ENCODE measurements around the gene GPSM1. TPM values are rescaled to one million over a fixed set of nuclear protein-coding genes. Genes with fewer than 3 reads are reported as not detected.

GPSM1 gene
- polyA plus RNA-seq, 4 donors, result 1.1 to 40.9 (median 2.9) TPM

DNA sequence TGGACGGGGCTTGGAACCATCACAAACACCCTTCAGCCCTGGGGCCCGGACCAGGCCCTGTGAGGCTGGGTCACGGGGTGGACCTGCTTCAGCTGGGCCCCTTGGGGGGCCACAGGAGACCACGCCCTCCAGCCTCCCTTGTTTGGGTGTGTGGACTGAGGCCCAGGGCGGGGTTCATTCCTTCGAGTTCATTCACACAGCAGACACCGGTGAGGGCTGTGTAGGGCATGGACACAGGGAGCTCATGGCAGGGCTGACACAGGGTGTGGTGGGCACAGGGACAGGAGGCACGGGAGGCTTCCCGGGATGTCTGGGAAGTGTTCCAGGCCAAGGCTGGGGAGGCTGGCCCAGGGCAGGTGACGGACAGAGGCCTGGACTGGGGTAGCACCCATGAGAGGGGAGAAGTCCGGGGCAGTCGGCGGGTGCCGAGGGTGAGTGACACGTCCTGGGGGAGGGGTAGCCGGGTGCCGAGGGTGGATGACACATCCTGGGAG lies 27.3 kb downstream of the GPSM1 start:
- Histone ChIP-seq H3K4me1 (ENCODE audit: control insufficient read depth in 3 of 3, insufficient read depth in 2 of 3, low read depth in 1 of 3, low read length in 2 of 3) (peaks cover 0 to 35% (median 0%) of the 10 kb centered on the region in 3 donors), H3K27me3 (ENCODE audit: control insufficient read depth in 3 of 3, insufficient read depth in 3 of 3, low read length in 3 of 3) (no peaks in the 10 kb centered on the region), H3K36me3 (ENCODE audit: control insufficient read depth in 3 of 3, insufficient read depth in 2 of 3, low read depth in 1 of 3, low read length in 3 of 3) (peaks cover 0 to 62% (median 0%) of the 10 kb centered on the region in 3 donors), H3K27ac (ENCODE audit: low read depth in 1 of 3, low read length in 2 of 3) (peak overlapping the region in 1 of 3 donors; percentile 81), H3K9me3 (ENCODE audit: control insufficient read depth in 2 of 2, insufficient read depth in 1 of 2, low read depth in 1 of 2, low read length in 1 of 2) (no peaks in the 10 kb centered on the region), H3K4me3 (ENCODE audit: low read depth in 1 of 3, low read length in 3 of 3) (peak overlapping the region in 1 of 3 donors; percentile 60)
- DNase-seq, result peak in 1 of 2 donors; percentile 94
- FAIRE-seq, result no peak
- 16 to 50% (median 25%) methylated on average over 16 to 17 of the region's 17 CpGs for WGBS, 3 donors

DNA sequence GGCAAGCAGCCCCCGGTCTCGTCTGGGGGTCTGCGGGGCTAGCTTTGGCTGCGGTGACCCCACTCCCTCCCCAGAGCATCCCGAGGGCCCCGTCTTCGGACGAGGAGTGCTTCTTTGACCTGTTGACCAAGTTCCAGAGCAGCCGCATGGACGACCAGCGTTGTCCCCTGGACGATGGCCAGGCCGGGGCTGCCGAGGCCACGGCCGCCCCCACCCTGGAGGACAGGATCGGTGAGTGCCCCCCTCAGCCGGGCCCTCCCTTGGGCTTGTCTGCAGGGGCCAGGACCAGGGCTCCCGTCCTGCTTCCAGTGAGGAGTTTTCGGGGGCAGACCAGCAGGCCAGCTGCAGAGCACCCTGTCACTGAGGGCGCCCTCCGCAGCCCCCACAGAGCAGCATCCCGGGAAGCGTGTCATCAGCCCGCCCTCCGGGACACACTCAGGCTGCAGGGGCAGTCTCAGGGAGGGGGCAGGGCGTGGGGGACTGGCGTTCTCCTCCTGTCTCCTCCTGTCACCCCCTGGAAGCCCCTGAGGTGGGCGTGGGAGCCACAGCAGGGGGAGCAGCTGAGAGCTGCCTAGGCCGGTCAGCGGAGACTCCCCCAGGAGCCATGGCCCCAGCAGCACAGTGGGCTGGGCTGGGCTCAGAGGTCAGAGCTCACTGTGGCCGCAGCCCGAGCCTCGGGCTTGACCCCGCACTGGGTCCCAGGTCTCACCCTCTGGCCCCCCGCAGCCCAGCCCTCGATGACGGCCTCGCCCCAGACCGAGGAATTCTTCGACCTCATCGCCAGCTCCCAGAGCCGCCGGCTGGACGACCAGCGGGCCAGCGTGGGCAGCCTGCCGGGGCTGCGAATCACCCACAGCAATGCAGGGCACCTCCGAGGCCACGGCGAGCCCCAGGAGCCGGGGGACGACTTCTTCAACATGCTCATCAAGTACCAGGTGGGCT lies 28.5 kb downstream of the GPSM1 start:
- Histone ChIP-seq H3K27ac (ENCODE audit: low read depth in 1 of 3, low read length in 2 of 3) (no peak overlapping the region), H3K4me3 (ENCODE audit: low read depth in 1 of 3, low read length in 3 of 3) (peak overlapping the region in 1 of 3 donors; percentile 22), H3K36me3 (ENCODE audit: control insufficient read depth in 3 of 3, insufficient read depth in 2 of 3, low read depth in 1 of 3, low read length in 3 of 3) (peaks cover 0 to 68% (median 0%) of the 10 kb centered on the region in 3 donors), H3K4me1 (ENCODE audit: control insufficient read depth in 3 of 3, insufficient read depth in 2 of 3, low read depth in 1 of 3, low read length in 2 of 3) (peaks cover 0 to 36% (median 0%) of the 10 kb centered on the region in 3 donors), H3K9me3 (ENCODE audit: control insufficient read depth in 2 of 2, insufficient read depth in 1 of 2, low read depth in 1 of 2, low read length in 1 of 2) (no peaks in the 10 kb centered on the region), H3K27me3 (ENCODE audit: control insufficient read depth in 3 of 3, insufficient read depth in 3 of 3, low read length in 3 of 3) (no peaks in the 10 kb centered on the region)
- FAIRE-seq (no peak), DNase-seq (no peak)
- 65 to 84% (median 71%) methylated on average over 49 to 54 of the region's 54 CpGs for whole genome bisulfite sequencing, 3 donors

DNA sequence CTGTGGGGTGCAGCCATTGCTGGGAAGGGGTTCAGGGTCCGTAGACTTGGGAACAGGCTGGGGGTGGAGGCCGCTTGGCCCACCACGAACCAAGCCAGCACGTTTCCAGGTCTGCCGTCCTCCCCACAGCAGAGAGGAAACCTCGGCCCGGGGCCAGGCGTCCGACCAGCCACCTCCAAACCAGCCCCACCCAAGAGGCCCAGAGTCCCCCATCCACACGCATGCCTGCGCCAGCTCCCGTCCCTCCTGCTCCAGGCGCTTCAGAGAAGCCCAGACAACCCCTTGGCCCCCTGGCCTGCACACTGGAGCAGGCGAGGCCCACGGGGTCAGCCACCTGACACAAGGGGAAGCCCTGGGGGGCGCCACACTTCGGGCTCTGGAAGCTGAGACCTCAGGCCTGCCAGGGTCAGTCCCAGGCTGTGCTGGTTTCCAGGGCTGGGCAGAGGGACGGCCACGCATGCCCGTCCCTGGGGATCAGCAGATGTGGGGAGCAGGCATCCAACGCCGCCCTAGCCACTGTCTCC lies 29.9 kb downstream of the GPSM1 start:
- Histone ChIP-seq H3K27ac (ENCODE audit: low read depth in 1 of 3, low read length in 2 of 3) (no peak overlapping the region), H3K4me1 (ENCODE audit: control insufficient read depth in 3 of 3, insufficient read depth in 2 of 3, low read depth in 1 of 3, low read length in 2 of 3) (peaks cover 0 to 48% (median 0%) of the 10 kb centered on the region in 3 donors), H3K36me3 (ENCODE audit: control insufficient read depth in 3 of 3, insufficient read depth in 2 of 3, low read depth in 1 of 3, low read length in 3 of 3) (peaks cover 0 to 82% (median 0%) of the 10 kb centered on the region in 3 donors), H3K27me3 (ENCODE audit: control insufficient read depth in 3 of 3, insufficient read depth in 3 of 3, low read length in 3 of 3) (no peaks in the 10 kb centered on the region), H3K4me3 (ENCODE audit: low read depth in 1 of 3, low read length in 3 of 3) (no peak overlapping the region), H3K9me3 (ENCODE audit: control insufficient read depth in 2 of 2, insufficient read depth in 1 of 2, low read depth in 1 of 2, low read length in 1 of 2) (no peaks in the 10 kb centered on the region)
- FAIRE-seq (no peak), DNase-seq (no peak)
- 61 to 78% (median 67%) methylated on average over 19 to 22 of the region's 22 CpGs for WGBS, 3 donors

DNA sequence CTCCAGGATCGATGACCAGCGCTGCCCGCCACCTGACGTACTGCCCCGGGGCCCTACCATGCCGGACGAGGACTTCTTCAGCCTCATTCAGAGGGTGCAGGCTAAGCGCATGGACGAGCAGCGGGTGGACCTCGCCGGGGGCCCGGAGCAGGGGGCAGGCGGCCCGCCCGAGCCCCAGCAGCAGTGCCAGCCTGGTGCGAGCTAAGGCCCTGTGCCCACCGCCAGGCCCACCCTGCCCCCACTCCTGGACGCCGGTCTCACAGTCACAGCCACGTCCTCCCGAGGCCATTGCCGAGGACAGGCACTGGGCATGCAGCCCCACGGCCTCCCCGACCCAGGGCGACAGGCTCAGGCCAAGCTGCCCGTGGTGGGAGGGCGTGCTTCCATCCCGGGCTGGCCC lies 30.7 kb downstream of the GPSM1 start:
- H3K27ac ChIP-seq (ENCODE audit: low read depth in 1 of 3, low read length in 2 of 3), result no peak overlapping the region
- no peak for FAIRE-seq
- H3K27me3 ChIP-seq (ENCODE audit: control insufficient read depth in 3 of 3, insufficient read depth in 3 of 3, low read length in 3 of 3), result no peaks in the 10 kb centered on the region
- H3K36me3 ChIP-seq (ENCODE audit: control insufficient read depth in 3 of 3, insufficient read depth in 2 of 3, low read depth in 1 of 3, low read length in 3 of 3), result peaks cover 0 to 77% (median 0%) of the 10 kb centered on the region in 3 donors
- 89 to 93% (median 91%) methylated on average over 26 to 29 of the region's 29 CpGs for WGBS, 3 donors
- H3K4me1 ChIP-seq (ENCODE audit: control insufficient read depth in 3 of 3, insufficient read depth in 2 of 3, low read depth in 1 of 3, low read length in 2 of 3), result peaks cover 0 to 49% (median 0%) of the 10 kb centered on the region in 3 donors
- no peaks in the 10 kb centered on the region for H3K9me3 ChIP-seq (ENCODE audit: control insufficient read depth in 2 of 2, insufficient read depth in 1 of 2, low read depth in 1 of 2, low read length in 1 of 2)
- no peak overlapping the region for H3K4me3 ChIP-seq (ENCODE audit: low read depth in 1 of 3, low read length in 3 of 3)
- no peak for DNase-seq

DNA sequence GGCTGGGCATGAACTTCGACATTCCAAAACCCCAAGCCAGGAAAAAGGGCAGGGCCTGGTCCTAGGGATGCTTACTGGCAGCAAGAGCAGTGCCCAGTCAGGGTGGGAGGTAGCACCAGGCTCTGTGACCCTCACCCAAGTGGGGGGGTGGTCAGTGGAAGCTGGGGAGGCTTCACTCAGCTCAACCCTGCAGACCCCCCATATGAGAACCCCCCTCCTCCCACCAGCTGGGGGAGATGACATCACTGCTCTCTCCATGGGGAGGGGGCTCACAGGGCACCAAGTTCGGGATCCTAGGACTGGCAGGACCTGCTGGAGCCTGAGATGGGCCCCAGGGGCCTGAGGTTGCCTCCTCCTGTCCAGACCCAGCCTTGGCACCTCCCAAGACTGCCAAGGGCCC lies 31.5 kb downstream of the GPSM1 start:
- peaks cover 0 to under 1% (median 0%) of the 10 kb centered on the region in 3 donors for H3K27me3 ChIP-seq (ENCODE audit: control insufficient read depth in 3 of 3, insufficient read depth in 3 of 3, low read length in 3 of 3)
- DNase-seq, result no peak
- H3K4me1 ChIP-seq (ENCODE audit: control insufficient read depth in 3 of 3, insufficient read depth in 2 of 3, low read depth in 1 of 3, low read length in 2 of 3), result peaks cover 0 to 41% (median 0%) of the 10 kb centered on the region in 3 donors
- H3K4me3 ChIP-seq (ENCODE audit: low read depth in 1 of 3, low read length in 3 of 3), result no peak overlapping the region
- no peak overlapping the region for H3K27ac ChIP-seq (ENCODE audit: low read depth in 1 of 3, low read length in 2 of 3)
- WGBS, 3 donors, result 64 to 83% (median 81%) methylated on average over 2 of the region's 2 CpGs
- FAIRE-seq, result no peak
- peaks cover 0 to 74% (median 0%) of the 10 kb centered on the region in 3 donors for H3K36me3 ChIP-seq (ENCODE audit: control insufficient read depth in 3 of 3, insufficient read depth in 2 of 3, low read depth in 1 of 3, low read length in 3 of 3)
- H3K9me3 ChIP-seq (ENCODE audit: control insufficient read depth in 2 of 2, insufficient read depth in 1 of 2, low read depth in 1 of 2, low read length in 1 of 2), result peaks cover 0 to 2% of the 10 kb centered on the region in 2 donors

DNA sequence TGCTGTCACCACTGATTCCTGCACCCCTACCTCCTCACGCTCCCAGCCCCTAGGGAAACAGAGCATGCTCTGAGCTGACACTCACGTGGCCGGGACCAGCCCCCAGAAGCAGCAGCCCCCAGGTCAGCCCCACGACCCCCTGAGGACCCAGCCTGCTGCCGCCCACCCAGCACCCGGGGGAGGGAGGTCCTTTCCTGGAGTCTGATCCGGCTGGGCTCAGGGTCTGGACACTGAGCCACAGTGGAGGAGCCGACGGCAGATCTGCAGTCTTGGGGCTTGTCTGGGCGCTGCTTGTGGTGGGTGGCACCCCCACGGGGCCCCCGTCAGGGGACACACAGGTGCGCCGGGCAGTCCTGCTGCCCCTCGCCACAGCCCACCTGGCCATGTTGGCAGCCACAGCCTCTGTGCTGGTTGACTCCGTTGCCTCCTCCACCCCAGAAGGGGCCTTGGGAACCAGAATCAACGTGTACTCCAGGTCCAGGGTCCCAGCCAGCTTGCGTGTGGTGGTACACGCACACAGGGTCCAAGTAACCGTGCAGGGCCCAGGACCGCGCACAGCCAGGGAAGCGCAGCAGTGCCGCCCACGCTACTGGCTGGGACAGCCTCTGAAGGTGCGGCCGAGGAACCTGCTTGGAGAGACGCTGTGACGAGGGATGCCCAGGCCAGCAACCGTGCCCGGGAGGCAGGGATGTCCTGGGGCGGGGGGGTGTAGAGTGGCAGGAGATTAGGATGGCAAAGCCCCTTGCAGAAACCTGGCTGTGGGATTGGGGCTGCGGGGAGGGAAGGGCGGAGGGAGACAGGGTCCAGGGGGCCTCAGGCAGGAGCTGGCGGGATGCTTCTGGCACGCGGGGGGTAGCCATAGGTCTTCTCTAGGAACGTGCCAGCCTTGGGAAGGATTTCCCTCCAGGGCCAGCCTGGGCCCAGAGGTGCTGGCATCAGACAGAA lies 32.7 kb downstream of the GPSM1 start:
- Histone ChIP-seq H3K36me3 (ENCODE audit: control insufficient read depth in 3 of 3, insufficient read depth in 2 of 3, low read depth in 1 of 3, low read length in 3 of 3) (peaks cover 0 to 69% (median 0%) of the 10 kb centered on the region in 3 donors), H3K9me3 (ENCODE audit: control insufficient read depth in 2 of 2, insufficient read depth in 1 of 2, low read depth in 1 of 2, low read length in 1 of 2) (peaks cover 0 to 2% of the 10 kb centered on the region in 2 donors), H3K4me3 (ENCODE audit: low read depth in 1 of 3, low read length in 3 of 3) (no peak overlapping the region), H3K4me1 (ENCODE audit: control insufficient read depth in 3 of 3, insufficient read depth in 2 of 3, low read depth in 1 of 3, low read length in 2 of 3) (peaks cover 0 to 41% (median 0%) of the 10 kb centered on the region in 3 donors), H3K27me3 (ENCODE audit: control insufficient read depth in 3 of 3, insufficient read depth in 3 of 3, low read length in 3 of 3) (peaks cover 0 to 12% (median 0%) of the 10 kb centered on the region in 3 donors), H3K27ac (ENCODE audit: low read depth in 1 of 3, low read length in 2 of 3) (peak overlapping the region in 2 of 3 donors; percentile 21 to 55)
- no peak for DNase-seq
- 86 to 91% (median 89%) methylated on average over 32 to 38 of the region's 38 CpGs for WGBS, 3 donors
- FAIRE-seq, result no peak

DNA sequence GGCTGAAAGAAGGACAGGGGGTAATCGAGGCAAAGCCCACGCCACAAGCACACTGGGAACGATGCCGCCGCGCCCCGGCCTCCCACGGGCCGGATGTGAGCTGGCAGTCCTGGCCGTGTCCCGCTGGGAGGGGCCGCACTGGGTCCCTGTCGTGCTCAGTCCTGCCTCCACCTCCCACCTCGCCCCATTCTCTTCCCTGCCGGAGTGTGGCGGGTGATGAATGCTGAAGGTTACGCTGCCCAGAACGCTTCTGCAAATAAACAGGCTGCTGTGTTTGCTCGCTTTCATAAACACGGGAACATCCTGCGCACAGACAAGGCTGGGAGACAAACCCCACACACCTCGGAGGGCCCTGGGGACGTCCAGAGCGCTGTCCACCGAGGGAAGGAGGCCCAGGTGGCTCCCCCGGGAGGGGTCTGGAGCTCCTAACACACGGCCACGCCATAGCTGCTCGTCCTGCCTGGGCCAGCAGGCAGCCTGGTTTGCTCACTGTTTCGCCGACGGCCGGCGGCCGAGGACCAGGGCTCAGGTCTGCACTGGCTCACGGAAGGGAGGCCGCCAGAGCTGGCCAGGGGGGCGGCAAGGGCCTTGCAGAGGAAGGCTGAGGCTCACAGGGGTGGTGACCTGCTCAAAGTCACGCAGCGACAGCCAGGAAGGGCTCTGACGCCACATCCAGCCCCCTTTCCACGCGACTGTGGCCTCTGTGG lies 33.9 kb downstream of the GPSM1 start:
- no peak overlapping the region for H3K4me3 ChIP-seq (ENCODE audit: low read depth in 1 of 3, low read length in 3 of 3)
- peaks cover 0 to 32% (median 0%) of the 10 kb centered on the region in 3 donors for H3K4me1 ChIP-seq (ENCODE audit: control insufficient read depth in 3 of 3, insufficient read depth in 2 of 3, low read depth in 1 of 3, low read length in 2 of 3)
- peak overlapping the region in 2 of 3 donors; percentile 32 to 55 for H3K27ac ChIP-seq (ENCODE audit: low read depth in 1 of 3, low read length in 2 of 3)
- WGBS, 3 donors, result 75 to 91% (median 90%) methylated on average over 43 of the region's 43 CpGs
- FAIRE-seq (no peak), DNase-seq (no peak)
- H3K9me3 ChIP-seq (ENCODE audit: control insufficient read depth in 2 of 2, insufficient read depth in 1 of 2, low read depth in 1 of 2, low read length in 1 of 2), result peaks cover 0 to 2% of the 10 kb centered on the region in 2 donors
- peaks cover 0 to 12% (median 0%) of the 10 kb centered on the region in 3 donors for H3K27me3 ChIP-seq (ENCODE audit: control insufficient read depth in 3 of 3, insufficient read depth in 3 of 3, low read length in 3 of 3)
- peaks cover 0 to 62% (median 0%) of the 10 kb centered on the region in 3 donors for H3K36me3 ChIP-seq (ENCODE audit: control insufficient read depth in 3 of 3, insufficient read depth in 2 of 3, low read depth in 1 of 3, low read length in 3 of 3)
